HG02943 (cell line): ENCODE measurements around the gene CASP7.
"Not testable (repeated sequence)": the region's sequence is repeated elsewhere in the genome, so short reads cannot be mapped to it uniquely, and the experiment has no call there.

Experiments used
- ATAC-seq: cut with Tn5 transposase; IDR thresholded peaks from one replicate; pipeline ENCODE4 v1.9.1; 2021; ENCODE audit warnings: mild to moderate bottlenecking, low read depth, moderate library complexity; ENCODE audit not compliant: unreplicated experiment

The CASP7 gene

DNA sequence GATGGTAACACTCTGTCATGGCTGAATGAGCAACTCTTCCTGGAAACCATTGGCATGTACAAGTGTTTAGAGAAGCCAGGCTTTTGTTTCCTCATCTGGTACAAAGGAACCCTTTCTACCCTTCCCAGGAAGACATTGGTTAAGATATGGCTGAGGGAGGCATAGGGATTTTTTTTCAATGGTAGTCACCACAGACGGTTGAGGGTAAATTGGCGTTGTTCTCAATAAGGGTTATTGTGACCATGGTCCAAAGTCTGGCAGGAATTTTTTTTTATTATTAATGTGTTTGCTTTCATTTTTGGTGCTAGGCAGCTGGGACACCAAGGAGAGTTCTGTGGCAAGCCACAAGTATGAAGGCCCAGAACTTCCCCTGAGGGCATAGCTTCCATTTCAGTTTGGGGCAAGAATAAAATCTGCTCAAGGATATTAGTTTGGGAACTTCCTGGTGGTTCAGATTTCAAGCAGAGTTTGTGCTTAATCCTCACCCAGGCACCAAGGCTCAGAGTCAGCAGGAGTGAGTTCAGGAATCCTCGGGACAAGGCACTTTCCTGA, 71.5 kb downstream of the CASP7 start, which contains the start of gene PLEKHS1:
TSS of gene PLEKHS1 (plus strand) at position 502 of the 552 bp plus-strand sequence. CDS start 3,596 bp downstream, outside the sequence.
- no peak for ATAC-seq

DNA sequence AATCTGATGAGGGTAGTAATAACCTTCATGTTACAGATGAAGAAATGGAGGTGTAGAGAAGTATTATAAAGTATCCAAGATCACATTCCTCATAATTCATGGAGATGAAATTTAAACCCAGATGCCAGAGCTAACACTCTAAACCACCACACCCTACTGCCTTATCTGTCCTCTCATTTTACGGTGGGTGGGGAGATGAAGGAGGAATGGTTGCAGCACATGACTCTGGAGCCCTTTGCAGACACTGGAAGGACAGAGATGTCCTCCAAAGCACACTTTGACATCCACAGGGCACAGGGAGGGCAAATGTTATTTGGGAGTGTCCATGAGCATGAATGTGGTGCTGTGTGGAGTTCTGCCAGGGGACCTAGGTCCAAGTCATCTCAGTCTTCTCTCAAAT, 72.8 kb downstream of the CASP7 start:
- ATAC-seq, result no peak

DNA sequence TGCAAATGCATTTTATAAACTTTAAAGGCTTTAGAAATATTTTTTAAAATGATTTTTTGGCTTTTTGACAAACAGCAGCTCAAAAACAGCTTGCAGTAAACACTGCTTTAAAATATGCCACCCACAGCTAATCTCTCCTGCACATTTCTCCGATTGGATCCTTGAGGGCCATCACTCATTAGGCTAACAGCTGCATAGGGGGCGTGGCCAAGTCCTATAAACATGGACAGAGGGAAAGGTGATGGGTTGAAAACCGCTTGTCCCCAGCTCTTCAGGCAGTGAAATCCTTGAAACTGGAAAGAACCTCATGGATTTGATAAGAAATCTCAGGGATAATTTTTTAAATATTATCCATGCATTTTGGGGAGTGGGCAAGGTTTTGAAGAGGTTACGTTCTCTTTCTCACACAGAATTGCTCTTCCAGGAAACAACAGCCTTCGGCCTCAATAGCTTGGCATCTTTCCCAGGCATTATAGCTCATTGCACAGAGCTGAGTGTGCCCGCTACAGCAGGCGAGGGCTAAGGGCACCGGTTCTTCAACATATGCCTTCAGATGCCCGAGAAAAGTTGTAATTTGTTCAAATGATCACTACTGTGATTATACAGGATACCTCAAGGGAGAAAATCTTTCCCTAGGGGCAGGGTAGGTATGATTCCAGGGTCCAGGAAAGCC, 73.4 kb downstream of the CASP7 start:
- ATAC-seq, result no peak

DNA sequence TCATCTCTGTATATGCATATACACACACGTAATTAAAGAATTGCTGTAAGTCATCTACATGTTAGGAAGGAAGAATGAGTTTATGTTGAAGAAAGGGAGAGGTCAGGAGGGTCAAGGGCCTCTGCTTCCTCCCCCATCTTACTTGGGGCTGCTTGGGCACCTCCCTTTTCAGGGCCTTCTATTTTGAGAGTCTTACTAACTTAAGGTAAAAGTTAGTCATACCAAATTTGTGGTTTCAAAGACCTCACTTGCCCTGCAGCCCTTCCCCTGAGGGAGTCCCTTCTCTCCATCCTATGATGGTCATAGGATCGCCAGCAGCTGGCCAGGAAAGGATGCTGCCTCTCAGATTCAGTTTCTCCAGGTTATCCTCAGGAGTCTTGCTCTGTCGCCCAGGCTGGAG, 74.4 kb downstream of the CASP7 start:
- no peak for ATAC-seq

DNA sequence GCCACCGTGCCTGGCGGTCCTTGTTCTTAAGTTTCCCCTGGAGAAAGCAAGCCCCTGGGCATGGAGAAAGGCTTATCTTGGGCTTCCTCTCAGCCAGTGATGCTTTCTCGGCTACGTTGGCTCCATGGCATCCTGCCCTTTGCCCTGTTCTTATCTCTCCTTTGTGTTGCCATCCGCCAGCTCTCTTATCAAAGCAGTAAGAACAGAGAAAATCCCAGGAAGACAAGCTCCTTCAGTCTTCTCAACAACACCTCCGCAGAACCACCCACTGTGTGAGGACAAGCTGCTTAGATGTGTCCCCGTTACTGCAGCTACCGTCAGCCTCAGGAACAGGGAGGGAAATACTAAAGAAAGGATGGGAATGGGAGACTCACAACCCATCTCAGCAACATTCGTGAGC, 75.1 kb downstream of the CASP7 start:
- no peak for ATAC-seq

DNA sequence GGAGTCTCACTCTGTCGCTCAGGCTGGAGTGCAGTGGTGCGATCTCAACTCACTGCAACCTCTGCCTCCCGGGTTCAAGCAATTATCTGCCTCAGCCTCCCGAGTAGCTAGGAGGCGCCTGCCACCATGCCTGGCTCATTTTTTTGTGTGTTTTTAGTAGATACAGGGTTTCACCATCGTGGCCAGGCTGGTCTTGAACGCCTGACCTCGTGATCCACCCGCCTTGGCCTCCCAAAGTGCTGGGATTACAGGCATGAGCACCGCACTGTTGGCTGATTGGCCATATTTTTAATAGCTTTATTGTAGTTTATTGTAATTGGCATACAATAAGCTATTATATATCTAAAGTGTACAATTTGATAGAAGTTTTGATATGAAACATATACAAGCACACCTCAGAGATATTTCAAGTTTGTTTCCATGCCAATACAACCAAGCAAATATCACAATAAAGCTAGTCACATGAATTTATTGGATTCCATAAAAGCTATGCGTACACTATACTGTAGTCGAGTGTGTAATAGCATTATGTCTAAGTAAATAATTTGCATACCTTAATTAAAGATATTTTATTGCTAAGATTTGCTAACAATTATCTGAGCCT, 77.3 kb downstream of the CASP7 start:
- no peak for ATAC-seq

DNA sequence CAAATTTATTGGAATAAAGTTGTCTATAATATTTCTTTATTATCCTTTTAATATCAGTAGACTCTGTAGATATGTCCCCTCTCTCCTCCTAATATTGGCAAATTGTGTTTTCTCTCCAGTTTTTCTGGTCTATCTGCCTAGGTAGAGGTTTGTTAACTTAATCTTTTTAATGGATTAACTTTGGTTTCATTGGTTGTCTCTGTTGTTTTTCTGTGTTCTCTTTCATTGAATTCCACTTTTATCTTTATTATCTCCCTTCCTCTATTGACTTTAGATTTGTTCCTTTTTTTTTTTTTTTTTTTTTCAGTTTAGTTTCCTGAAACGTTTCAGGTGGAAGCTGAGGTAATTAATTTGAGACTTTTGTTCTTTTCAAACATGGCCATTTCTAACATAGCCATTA, 82.4 kb downstream of the CASP7 start:
- ATAC-seq, result no peak

DNA sequence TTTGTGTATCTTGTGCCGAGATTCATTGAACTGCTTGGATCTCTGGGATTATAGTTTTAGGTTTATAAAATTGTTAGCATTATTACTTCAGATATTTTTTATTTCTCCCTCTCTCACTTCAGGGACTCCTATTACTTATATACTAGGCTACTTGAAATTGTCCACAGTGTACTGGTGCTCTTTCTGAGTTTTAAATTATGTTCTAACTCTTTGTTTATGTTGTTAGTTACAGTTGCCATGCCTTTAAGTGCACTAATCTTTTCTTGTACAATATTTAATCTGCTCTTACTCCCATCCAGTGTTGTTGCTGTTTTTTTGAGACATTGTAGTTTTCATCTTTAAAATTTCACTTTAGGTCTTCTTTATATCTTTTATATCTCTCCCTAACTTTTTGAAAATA, 84.9 kb downstream of the CASP7 start:
- no peak for ATAC-seq

DNA sequence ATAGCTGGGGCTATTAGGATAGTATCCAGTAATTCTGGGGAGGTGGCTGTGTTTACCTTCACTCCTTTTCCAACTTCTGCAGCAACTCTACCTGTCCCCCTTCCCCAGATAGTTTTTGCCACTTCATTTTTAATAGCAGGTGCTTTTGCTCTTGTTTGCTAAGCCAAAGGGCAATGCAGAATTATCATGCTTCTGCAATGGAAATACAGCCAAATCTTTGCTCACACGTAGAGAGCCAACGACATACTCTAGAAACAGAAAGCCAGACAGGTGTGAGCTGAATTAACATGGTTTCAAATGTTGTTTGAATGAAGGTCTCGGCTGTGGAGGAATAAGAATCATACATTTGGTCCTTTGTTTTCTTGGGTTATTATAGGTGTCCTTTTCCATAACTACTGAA, 86.2 kb downstream of the CASP7 start:
- no peak for ATAC-seq

DNA sequence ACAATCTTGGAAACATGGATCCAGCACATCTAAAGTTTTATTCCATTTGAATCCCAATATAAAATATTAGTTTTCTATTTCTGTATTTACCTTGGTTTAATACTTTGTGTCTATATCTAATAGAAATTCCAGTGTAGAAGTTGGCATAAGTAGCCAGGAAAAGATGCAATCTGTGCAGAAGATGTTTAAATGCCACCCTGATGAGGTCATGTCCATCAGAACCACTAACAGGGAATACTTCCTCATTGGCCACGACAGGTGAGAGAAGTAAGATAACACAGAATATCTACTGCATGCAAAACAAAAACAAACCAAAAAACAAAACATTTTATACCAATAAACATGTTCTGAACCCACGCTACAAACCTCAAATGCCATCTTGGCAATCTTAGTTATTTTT, 87.5 kb downstream of the CASP7 start:
- ATAC-seq, result no peak

DNA sequence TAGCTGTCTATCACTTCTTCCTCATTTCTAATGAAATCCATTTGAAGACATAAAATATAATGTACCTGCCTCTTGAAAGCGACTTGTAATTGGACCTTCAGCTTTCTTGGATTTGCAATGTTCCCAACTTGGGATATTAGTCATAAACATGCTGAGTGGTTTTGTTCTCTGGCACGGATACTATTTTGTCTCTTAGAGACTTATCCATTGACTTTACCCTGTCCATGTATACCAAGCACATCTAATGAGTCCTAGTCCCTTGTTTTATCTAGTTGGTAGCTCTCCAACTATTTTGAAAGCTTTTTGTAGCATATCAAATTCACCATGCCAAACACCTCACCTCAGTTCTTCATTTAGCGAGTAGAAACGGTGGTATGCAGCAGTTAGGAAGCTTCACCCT, 90.6 kb downstream of the CASP7 start:
- ATAC-seq, result no peak

DNA sequence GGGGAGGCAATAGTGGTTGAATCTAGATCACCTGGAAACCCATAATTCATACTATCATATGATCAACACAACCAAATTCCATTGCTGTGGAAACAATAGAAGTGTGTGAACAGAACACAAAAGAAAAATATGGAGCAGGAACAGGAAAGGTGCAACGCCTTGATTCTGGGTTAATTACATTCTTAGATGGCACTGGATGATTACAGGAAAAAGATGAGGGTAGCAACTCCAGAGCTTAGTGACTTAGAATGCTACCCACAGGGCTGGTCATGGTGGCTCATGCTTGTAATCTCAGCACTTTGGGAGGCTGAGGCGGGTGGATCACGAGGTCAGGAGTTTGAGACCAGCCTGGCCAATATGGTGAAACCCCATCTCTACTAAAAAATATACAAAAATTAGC, 91.4 kb downstream of the CASP7 start:
- not testable (repeated sequence) for ATAC-seq

DNA sequence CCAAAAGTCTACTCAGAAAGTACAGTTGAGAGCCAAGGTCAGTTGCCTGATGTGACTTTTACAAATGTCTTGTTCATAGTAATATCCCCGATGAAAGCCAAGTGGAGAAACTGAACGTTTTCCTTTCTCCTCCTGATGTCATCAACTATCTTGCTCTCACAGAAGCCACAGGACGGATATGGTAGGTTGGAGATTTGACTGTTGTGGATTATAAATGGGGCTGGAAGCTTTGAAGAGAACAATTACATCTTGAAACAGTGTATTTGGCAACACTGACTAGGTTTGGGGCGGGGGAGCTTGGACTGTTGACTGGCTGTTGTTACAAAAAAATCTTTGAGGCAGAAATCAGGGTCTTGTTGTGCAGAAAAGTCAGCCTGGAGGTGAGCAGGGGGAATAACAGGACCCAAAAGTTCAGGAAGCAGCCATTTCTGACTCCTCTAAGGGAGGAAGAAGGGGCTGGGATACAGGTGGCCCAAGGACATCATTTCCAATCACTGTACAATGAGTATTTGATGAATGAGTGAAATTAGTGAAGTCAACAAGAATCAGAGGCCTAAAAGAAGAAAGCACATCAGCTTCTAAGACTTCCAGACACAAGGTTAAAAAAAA, 96.1 kb downstream of the CASP7 start:
- no peak for ATAC-seq

DNA sequence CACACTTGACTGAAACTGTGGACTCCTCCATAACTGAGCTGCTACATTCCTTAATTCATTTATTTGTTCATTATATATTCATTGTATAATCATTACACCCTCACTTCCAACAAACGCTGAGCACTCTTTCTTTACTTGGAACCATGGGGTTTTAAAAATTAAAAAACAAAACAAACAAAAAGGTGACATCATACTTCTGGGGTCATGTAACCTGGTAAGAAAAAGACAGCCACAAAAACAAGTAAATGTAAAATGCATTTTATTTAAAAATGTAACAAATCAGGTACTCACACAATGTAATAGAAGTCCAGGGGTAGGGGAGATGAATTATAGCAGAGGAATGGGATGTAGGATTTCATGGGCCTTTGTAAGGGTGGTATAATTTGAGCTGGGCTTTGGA, 96.8 kb downstream of the CASP7 start:
- ATAC-seq, result no peak
